GM21528 (cell line): ENCODE data around the gene PRPF6.

ENCODE experiments used
- ATAC-seq: cut with Tn5 transposase; IDR thresholded peaks from one replicate; pipeline ENCODE4 v1.9.1; 2021; ENCODE audit warnings: mild to moderate bottlenecking, moderate library complexity; ENCODE audit not compliant: unreplicated experiment, low FRiP score

PRPF6 gene

GRCh38 chr20:64062276-64062595 lies 81.3 kb downstream of the PRPF6 start:
- no peak for ATAC-seq

DNA sequence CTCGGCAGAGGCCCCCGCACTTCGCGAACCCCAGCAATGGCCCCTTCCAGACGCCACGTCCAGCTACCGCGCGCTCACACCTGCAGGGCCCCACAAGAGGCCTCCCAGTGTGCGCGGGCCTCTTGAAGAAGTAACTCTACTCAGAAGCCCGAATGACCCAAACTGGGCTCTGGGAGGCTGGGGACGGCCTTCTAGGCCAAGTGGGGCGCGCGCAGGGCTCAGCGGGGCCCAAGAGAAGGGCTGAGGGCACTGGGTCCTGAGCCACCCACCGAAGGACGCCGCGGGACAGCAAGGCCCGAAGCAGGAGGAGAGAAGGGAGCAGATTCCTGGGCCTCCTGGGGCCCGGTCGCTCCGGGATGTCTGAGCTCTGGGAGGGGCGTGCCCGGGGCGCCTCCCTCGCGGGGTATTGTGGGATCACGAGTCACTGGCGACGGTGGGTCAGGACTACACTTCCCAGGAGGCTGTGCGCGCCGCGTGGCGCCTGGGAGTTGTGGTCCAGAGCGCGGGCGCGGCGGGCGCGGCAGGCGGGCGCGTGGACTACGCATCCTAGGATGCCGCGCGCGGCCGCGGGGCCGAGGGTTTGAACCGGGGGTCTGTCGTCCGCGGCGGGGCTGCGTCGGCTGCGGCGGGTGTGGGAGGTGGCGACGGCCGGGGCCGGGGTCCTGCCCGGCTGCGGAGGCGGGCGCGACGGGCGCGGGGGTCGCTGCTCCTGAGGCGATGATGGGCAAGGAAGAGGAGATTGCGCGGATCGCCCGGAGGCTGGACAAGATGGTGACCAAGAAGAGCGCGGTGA lies 81.9 kb downstream of the PRPF6 start, which contains the start of gene TCEA2:
TSS of gene TCEA2 (plus strand) at position 603 of the 793 bp plus-strand sequence. CDS start at position 718, 115 bp downstream.
- ATAC-seq, result peak; percentile 80

- no peak for ATAC-seq
Measured at GRCh38 chr20:64063389-64064144, 82.6 kb downstream of the PRPF6 start.

DNA sequence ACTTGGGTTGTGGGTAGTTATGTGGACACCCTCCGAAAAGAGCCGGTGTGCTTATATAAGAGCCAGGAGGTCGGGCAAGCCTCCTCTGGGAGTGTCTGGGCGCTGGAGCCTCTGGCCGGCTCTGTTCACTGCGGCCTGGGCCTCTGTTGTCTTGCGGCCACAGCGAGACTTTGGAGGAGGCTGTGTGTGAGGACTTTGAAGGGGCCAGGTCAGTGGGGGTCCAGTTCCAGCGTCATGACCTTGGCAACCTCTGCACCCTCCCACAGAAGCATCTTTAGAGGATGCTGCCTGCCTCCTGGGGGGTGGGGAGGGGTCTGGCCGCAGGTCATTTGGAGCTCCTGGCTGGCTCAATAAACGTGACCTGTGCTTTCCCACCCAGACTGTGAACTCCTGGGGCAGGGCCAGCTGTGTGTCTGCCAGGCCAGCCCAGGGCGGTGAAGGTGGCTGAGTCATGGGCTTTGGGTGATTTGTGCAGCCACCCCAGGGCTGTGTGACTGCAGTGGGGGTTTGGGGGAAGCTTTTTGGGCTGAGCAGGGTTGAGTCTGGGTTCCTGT lies 83.3 kb downstream of the PRPF6 start:
- no peak for ATAC-seq

GRCh38 chr20:64065062-64065973 lies 84.4 kb downstream of the PRPF6 start:
- ATAC-seq, result no peak

- no peak for ATAC-seq
Measured at GRCh38 chr20:64065974-64066343, 85.0 kb downstream of the PRPF6 start.

DNA sequence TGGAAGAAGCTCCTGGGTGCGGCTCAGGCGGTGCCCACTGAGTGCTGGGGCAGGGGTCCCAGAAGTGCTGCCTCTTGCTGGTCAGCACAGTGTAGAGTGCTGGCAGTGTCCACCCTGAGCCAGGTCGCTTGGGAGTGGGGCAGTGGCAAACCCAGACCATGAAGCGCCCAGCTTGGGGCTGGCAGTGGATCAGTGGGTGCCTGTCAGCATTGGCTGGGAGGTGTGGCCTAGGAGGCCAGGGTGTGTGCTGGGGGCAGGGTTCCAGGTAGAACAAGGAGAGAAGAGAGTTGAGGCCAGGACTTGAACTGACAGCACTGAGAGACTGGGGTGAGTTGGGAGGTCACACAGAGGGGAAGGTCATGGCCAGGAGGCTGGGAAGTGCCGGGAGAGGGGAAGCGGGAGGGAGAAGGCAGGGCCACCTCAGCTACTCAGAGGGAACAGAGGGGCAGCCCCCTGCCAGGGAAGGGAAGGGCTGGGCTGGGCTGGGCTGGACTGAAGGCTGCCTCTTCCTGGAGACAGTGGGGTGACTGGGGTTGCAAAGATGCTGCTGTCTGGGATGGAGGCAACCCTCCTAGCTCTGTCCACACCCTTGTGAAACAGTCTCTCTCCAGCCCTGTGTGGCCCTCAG lies 86.2 kb downstream of the PRPF6 start:
- no peak for ATAC-seq

GRCh38 chr20:64067733-64068307 lies 86.9 kb downstream of the PRPF6 start:
- no peak for ATAC-seq

GRCh38 chr20:64068386-64069208 lies 87.7 kb downstream of the PRPF6 start:
- no peak for ATAC-seq

DNA sequence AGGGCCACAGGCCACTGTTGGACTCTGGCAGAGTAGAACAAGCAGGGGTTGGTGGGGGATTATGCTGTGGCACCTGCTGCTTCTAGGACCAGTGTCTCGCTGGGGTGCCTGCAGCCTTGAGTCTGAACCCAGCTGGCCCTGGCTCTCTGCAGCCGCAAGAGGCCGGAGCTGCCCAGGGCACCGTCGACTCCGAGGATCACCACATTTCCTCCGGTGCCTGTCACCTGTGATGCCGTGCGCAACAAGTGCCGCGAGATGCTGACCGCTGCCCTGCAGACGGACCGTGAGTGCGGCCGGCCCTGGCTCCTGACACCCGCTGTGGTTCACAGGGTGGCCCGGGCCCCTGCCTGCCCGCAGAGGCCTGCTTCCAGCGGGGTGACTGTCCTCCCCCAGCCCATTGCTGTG lies 88.3 kb downstream of the PRPF6 start:
- ATAC-seq, result no peak

- ATAC-seq, result no peak
Measured at GRCh38 chr20:64069614-64070243, 88.8 kb downstream of the PRPF6 start.

DNA sequence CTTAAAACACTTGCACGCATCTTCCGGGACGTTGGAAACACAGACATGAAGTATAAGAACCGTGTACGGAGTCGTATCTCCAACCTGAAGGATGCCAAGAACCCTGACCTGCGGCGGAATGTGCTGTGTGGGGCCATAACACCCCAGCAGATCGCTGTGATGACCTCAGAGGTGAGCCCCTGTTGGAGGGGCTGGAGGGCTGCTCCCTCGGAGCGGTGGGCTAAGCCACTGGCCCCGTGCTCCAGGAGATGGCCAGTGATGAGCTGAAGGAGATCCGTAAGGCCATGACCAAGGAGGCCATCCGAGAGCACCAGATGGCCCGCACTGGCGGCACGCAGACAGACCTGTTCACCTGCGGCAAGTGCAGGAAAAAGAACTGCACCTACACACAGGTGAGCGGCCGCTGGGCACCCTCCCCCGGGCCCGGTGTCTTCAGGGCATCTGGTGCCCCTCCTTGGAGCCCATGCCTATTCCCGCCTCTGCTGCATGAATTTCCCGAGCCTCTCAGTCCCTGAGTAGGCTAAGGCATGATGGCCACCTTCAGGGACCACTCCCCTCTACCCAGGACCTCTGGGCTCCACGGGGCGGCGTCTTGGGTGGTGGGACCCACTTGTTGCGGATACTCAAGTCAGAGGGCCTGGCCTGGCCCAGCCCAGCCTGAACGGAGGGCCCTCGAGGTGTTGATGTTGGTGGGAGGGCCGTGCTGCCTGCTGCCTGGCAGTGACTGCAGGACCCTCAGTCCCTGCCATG lies 89.5 kb downstream of the PRPF6 start:
- ATAC-seq, result no peak

DNA sequence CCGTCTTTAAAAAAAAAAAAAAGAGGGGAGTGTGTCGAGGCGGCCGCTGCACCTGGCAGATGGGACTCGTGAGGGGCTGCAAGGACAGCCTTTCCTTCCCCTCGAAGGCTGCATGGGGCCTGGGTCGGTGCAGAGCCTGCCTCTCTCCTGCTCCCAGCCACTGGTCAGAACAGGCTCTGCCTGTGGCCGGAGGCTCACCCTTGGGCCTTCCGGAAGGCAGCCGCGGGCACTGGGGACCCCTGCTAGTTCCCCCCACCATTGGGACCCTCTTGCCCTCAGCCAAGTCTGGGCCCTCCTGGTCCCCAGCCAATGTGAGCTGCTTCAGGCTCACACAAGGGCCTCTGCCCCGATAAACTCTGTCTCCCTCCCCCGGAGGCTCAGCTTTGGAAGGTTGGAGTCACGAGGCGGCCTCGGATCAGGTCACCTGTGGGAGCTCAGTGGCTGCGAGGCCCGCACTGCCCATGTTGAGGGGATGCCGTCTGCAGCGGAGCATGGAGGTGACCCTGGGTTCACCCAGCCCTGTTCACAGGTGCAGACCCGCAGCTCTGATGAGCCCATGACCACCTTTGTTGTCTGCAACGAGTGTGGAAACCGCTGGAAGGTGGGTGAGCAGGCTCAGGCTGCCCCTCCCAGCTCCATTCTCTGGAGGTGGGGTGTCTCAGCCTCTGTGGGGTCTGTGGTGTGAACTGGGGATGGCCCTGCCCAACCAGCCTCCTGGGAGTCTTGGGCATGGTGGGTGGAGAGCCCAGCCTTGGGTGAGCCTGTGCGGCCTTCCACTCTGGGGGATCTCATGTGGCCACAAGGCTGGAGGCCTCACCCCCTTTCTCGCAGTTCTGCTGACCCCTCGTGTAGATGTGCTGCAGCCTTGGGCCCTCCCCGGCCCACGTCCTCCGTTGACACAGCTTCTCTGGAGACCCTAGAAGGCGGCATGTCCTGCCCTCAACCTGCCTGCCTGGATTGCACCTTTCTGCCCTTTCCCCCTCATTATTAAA lies 90.7 kb downstream of the PRPF6 start:
- ATAC-seq, result no peak

DNA sequence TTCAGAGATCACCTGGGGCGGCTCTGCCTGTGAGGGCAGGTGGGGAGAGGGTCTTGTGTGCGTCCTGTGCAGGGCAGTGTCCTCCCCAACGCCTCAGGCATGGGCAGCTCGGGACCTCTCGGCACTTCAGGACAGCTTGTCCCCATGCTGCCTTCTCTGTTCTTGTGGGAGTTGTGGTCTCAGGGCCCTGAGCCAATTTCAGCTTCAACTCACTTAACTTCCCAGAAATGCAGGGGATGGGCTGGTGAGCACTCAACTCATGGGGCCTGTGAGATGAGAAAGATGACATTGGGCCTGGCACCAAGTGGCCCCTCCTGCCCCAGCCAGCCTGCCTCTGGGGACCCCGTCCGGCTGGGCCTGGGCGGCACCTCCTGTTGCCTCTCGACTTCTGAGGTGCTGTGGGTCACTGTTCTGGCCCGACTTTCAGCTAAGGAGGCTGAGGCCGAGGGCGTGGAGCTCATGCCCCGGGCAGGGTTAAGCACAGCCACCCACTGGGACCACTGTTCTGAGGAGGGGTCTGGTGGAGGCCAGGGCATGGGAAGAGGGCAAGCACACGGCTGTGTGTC lies 91.6 kb downstream of the PRPF6 start:
- ATAC-seq, result no peak

DNA sequence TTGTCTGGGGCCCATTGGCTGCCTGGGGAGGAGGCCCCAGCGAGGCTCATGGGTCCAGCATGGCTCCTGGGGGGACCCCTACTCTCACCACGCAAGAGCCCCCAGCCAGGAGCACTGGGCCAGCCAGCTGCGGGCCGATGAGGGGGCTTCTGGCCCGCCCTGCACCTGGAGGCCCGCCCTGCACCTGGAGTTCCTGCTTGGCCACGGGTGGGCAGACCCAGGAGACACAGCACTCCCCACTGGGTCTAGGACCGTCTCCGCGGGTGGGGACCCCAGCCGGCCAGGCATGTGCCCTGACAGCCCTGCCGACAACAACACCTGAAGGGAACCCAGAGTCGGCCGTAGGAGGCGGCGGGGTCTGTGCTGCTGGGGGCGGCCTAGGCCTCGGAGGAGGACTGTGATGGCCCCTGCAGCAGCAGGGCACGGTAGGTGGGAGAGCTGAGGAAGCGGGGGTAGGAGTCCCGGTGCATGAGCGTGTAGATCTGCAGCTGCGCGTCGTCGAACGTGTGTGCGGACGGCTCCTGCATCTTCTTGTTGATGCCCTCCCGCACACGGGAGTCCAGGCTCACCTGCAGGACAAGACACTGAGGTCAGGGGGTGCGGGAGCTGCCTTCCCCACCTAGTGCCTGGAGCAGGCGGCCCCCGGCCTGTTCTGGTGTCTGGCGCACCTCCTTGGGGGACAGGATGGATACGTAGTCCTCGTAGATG lies 92.7 kb downstream of the PRPF6 start:
- no peak for ATAC-seq
